ENCODE measurements around the gene DOK4. TPM values are rescaled to one million over a fixed set of nuclear protein-coding genes. Genes with fewer than 3 reads are reported as not detected.
A peak's percentile ranks its signal among the peaks of the same experiment; 100 is the strongest.

Gene DOK4
- total and polyA plus RNA-seq, 2 experiments from 2014 or later: 106 to 112 TPM

- peak; percentile 5 for DNase-seq (ENCODE audit: low spot score)
- no peaks in the 10 kb centered on the region for H4K20me1 ChIP-seq (ENCODE audit: insufficient read depth, poor library complexity, severe bottlenecking)
- no peak overlapping the region for H3K4me3 ChIP-seq
- no peaks in the 10 kb centered on the region for H3K27me3 ChIP-seq
- H3K4me2 ChIP-seq: no peak overlapping the region
- TF ChIP-seq EZH2phosphoT487 (IDR thresholded peaks at IDR 0.05; ENCODE audit: low read depth, severe bottlenecking, unreplicated experiment) (no peak), EZH2 (IDR thresholded peaks at IDR 0.05; ENCODE audit: borderline replicate concordance) (no peak)
- TF ChIP-seq, protein P1, sequence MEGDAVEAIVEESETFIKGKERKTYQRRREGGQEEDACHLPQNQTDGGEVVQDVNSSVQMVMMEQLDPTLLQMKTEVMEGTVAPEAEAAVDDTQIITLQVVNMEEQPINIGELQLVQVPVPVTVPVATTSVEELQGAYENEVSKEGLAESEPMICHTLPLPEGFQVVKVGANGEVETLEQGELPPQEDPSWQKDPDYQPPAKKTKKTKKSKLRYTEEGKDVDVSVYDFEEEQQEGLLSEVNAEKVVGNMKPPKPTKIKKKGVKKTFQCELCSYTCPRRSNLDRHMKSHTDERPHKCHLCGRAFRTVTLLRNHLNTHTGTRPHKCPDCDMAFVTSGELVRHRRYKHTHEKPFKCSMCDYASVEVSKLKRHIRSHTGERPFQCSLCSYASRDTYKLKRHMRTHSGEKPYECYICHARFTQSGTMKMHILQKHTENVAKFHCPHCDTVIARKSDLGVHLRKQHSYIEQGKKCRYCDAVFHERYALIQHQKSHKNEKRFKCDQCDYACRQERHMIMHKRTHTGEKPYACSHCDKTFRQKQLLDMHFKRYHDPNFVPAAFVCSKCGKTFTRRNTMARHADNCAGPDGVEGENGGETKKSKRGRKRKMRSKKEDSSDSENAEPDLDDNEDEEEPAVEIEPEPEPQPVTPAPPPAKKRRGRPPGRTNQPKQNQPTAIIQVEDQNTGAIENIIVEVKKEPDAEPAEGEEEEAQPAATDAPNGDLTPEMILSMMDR (IDR thresholded peaks at IDR 0.05; ENCODE audit: poor library complexity): no peak
- WGBS (ENCODE audit: low lambda C conversion rate, missing lambda C conversion rate): 78% methylated on average over 3 of the region's 3 CpGs
- no peaks in the 10 kb centered on the region for H3K79me2 ChIP-seq
- no peaks in the 10 kb centered on the region for H3K9me2 ChIP-seq (replicated peaks; ENCODE audit: insufficient read depth)
- no peak overlapping the region for H3K27ac ChIP-seq
- no peaks in the 10 kb centered on the region for H3K36me3 ChIP-seq (replicated peaks; ENCODE audit: insufficient read depth, low read depth)
- no peaks in the 10 kb centered on the region for H3K9me3 ChIP-seq (ENCODE audit: low read depth)
- peaks cover 28% of the 10 kb centered on the region for H3K4me1 ChIP-seq (ENCODE audit: insufficient read depth)
- H2AFZ ChIP-seq: no peak overlapping the region
These were observed 21.7 kb upstream of the DOK4 start for GRCh38 chr16:57508035-57508425.

GRCh38 chr16:57507136-57508034 is 21.1 kb upstream of the DOK4 start:
- Histone ChIP-seq H4K20me1 (ENCODE audit: insufficient read depth, poor library complexity, severe bottlenecking) (no peaks in the 10 kb centered on the region), H3K27me3 (no peaks in the 10 kb centered on the region), H3K9me3 (ENCODE audit: low read depth) (no peaks in the 10 kb centered on the region), H2AFZ (no peak overlapping the region), H3K27ac (no peak overlapping the region), H3K4me3 (no peak overlapping the region), H3K9me2 (replicated peaks; ENCODE audit: insufficient read depth) (no peaks in the 10 kb centered on the region), H3K36me3 (replicated peaks; ENCODE audit: insufficient read depth, low read depth) (no peaks in the 10 kb centered on the region), H3K4me2 (peak overlapping the region; percentile 27), H3K4me1 (ENCODE audit: insufficient read depth) (peaks cover 27% of the 10 kb centered on the region), H3K79me2 (no peaks in the 10 kb centered on the region)
- WGBS (ENCODE audit: low lambda C conversion rate, missing lambda C conversion rate): 47% methylated on average over 12 of the region's 13 CpGs
- TF ChIP-seq EZH2phosphoT487 (IDR thresholded peaks at IDR 0.05; ENCODE audit: low read depth, severe bottlenecking, unreplicated experiment) (no peak), EZH2 (IDR thresholded peaks at IDR 0.05; ENCODE audit: borderline replicate concordance) (no peak)
- TF ChIP-seq, protein P1 (IDR thresholded peaks at IDR 0.05; ENCODE audit: poor library complexity): no peak
- DNase-seq (ENCODE audit: low spot score): peak; percentile 34

DNA sequence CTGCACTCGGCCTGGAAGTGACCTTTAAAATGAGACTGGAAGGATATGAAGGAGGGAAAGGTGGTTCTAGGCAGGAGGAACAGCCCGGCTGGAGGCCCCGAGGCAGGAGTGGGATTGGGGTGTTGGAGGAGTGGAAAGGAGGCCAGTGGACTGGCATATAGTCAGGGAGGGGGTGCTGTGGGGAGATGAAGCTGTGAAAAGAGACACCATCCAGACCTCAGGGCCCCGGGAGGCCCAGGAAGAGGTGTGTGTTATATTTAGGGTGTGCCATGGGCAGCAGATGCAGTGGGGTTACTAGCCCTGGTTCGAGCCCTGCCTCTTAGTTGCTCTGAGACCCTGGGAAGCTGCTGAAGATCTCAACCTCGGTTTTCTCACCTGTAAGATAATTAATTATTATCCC is 18.9 kb upstream of the DOK4 start:
- Histone ChIP-seq H3K27ac (no peak overlapping the region), H3K4me2 (no peak overlapping the region), H3K4me3 (no peak overlapping the region), H2AFZ (no peak overlapping the region), H3K4me1 (ENCODE audit: insufficient read depth) (peaks cover 34% of the 10 kb centered on the region), H3K79me2 (no peaks in the 10 kb centered on the region), H3K9me3 (ENCODE audit: low read depth) (no peaks in the 10 kb centered on the region), H3K27me3 (no peaks in the 10 kb centered on the region), H4K20me1 (ENCODE audit: insufficient read depth, poor library complexity, severe bottlenecking) (no peaks in the 10 kb centered on the region), H3K9me2 (replicated peaks; ENCODE audit: insufficient read depth) (no peaks in the 10 kb centered on the region), H3K36me3 (replicated peaks; ENCODE audit: insufficient read depth, low read depth) (no peaks in the 10 kb centered on the region)
- TF ChIP-seq EZH2phosphoT487 (IDR thresholded peaks at IDR 0.05; ENCODE audit: low read depth, severe bottlenecking, unreplicated experiment) (no peak), EZH2 (IDR thresholded peaks at IDR 0.05; ENCODE audit: borderline replicate concordance) (no peak)
- TF ChIP-seq, protein P1 (IDR thresholded peaks at IDR 0.05; ENCODE audit: poor library complexity): no peak
- 81% methylated on average over 6 of the region's 6 CpGs for WGBS (ENCODE audit: low lambda C conversion rate, missing lambda C conversion rate)
- DNase-seq (ENCODE audit: low spot score): peak; percentile 3

Data from hepatocyte (in vitro differentiated cells).